Measurements from ENCODE around the gene GORASP2. TPM values are rescaled to one million over a fixed set of nuclear protein-coding genes. Genes with fewer than 3 reads are reported as not detected.

GORASP2 gene
- total RNA-seq, 1 experiment from 2014 or later = 98.1 TPM

DNA sequence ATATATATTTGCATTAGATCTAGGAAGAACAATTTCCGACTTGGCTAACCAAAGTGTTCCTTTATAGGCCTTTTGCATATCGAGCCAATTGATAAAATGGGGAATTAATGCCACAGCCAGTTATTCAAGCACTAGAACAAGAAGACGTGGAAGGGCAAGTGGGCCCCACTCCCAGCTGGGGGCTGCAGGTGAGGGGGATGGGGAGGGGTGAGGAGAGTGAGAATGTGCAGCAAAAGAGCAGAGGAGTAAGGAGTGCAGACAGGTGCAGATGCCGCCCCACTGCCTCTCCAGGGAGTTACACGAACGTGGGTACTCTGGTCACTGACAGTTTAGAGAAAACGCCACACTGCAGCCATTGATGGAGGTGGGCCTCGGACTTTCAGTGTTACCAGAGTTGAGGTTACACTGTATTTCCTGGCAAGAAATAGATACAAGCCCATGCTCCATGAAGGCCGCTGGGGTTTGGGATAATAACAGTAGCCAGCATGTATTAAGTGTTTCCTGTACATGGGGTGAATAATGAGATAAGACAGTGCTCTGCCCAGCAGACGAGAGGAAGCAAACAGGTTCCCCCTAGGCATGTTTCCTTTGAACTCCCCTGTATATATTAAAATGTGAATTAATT is 40.9 kb downstream of the GORASP2 start:
- H3K27me3 Mint-ChIP-seq (ENCODE audit: unreplicated experiment) = no peaks in the 10 kb centered on the region
- peak overlapping the region; percentile 53 for H3K27ac Mint-ChIP-seq (ENCODE audit: unreplicated experiment)
- no peak for DNase-seq
- intact Hi-C loops (cut with micrococcal nuclease; ENCODE audit: unreplicated experiment) = no loop called here
- H3K4me3 Mint-ChIP-seq (ENCODE audit: low read depth, unreplicated experiment) = no peak overlapping the region
- peaks cover 27% of the 10 kb centered on the region for H3K4me1 Mint-ChIP-seq (ENCODE audit: low read depth, unreplicated experiment)
- no TSS peak for BruUV-seq (replicated peaks)
- TF ChIP-seq, protein P1, sequence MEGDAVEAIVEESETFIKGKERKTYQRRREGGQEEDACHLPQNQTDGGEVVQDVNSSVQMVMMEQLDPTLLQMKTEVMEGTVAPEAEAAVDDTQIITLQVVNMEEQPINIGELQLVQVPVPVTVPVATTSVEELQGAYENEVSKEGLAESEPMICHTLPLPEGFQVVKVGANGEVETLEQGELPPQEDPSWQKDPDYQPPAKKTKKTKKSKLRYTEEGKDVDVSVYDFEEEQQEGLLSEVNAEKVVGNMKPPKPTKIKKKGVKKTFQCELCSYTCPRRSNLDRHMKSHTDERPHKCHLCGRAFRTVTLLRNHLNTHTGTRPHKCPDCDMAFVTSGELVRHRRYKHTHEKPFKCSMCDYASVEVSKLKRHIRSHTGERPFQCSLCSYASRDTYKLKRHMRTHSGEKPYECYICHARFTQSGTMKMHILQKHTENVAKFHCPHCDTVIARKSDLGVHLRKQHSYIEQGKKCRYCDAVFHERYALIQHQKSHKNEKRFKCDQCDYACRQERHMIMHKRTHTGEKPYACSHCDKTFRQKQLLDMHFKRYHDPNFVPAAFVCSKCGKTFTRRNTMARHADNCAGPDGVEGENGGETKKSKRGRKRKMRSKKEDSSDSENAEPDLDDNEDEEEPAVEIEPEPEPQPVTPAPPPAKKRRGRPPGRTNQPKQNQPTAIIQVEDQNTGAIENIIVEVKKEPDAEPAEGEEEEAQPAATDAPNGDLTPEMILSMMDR (IDR thresholded peaks at IDR 0.05; ENCODE audit: unreplicated experiment) = no peak
- peaks cover 77% of the 10 kb centered on the region for H3K36me3 Mint-ChIP-seq (ENCODE audit: insufficient read depth, unreplicated experiment)
- no peaks in the 10 kb centered on the region for H3K9me3 Mint-ChIP-seq (ENCODE audit: low read depth, unreplicated experiment)
- CTCF ChIA-PET = no interaction called here

DNA sequence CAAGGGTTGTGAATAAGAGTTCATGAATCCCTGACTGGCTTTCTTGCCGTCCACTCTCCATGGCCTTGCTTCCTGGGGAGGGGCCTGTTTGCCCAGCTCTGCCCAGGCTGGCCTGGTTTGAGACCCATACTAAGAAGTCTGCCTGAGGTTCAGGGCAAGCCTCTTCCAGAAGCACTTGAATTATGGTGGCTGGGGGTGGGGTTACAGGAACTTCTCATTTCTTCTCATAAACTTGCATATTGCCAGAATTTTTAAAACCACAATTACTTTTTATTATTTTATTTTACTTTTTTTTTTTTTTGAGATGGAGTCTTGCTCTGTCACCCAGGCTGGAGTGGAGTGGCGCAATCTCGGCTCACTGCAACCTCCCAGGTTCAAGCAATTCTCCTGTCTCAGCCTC is 42.0 kb downstream of the GORASP2 start:
- no peak overlapping the region for H3K4me3 Mint-ChIP-seq (ENCODE audit: low read depth, unreplicated experiment)
- DNase-seq = no peak
- intact Hi-C loops (cut with micrococcal nuclease; ENCODE audit: unreplicated experiment) = no loop called here
- no peak overlapping the region for H3K27ac Mint-ChIP-seq (ENCODE audit: unreplicated experiment)
- BruUV-seq (replicated peaks) = no TSS peak
- H3K4me1 Mint-ChIP-seq (ENCODE audit: low read depth, unreplicated experiment) = peaks cover 20% of the 10 kb centered on the region
- no peaks in the 10 kb centered on the region for H3K27me3 Mint-ChIP-seq (ENCODE audit: unreplicated experiment)
- CTCF ChIA-PET = interaction anchor here (0.7 kb wide), 1 partner anchor 464 kb away, joined by 3 read pairs; no protein-coding TSS in a partner anchor
- TF ChIP-seq, protein P1 (IDR thresholded peaks at IDR 0.05; ENCODE audit: unreplicated experiment) = no peak
- H3K36me3 Mint-ChIP-seq (ENCODE audit: insufficient read depth, unreplicated experiment) = peaks cover 70% of the 10 kb centered on the region
- no peaks in the 10 kb centered on the region for H3K9me3 Mint-ChIP-seq (ENCODE audit: low read depth, unreplicated experiment)

DNA sequence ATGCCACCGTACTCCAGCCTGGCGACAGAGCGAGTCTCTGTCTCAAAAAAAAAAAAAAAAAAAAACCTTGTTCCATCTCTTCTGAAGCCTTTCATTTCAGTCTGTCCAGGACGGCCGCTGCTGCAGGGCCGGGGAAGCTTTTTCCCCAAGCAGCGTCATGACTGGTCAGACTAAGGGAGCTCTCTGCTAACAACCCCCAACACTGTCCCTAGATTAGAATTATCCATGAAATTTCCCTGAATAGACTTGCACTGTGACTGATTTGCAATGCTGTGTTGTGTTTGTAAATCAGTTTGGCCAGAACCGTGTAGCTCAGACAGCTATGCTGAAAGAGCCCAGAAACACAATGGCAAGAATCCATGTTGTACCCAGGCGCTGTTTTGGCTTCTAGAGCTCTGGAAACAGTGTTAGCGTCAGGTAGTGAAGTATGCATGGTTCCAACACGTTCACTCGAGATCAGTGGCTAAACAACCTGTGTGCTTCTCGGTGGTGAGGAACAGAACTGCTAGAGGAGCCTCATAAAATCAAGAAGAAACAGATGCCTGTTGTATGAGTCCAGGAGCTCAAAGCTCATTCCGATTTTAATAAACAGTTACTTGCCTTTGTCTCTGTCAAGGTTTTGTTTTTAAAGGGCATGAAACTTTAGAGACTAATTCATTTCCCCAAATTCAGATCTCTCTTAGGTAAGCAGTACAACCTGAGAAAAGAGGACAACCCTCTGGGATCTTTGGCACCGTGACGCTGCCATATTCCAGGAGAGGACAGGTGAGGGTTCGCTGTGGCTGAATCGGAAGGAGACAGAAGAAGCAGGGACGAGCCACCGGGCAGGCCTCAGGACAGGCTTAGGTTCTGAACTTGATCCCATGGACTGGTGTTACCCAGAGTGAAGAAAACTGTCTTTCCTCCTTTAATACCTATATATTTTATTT is 43.5 kb downstream of the GORASP2 start:
- TF ChIP-seq, protein P1 (IDR thresholded peaks at IDR 0.05; ENCODE audit: unreplicated experiment) = no peak
- Mint-ChIP-seq H3K9me3 (ENCODE audit: low read depth, unreplicated experiment) (no peaks in the 10 kb centered on the region), H3K27ac (ENCODE audit: unreplicated experiment) (peak overlapping the region; percentile 70), H3K4me3 (ENCODE audit: low read depth, unreplicated experiment) (peak overlapping the region; percentile 65), H3K36me3 (ENCODE audit: insufficient read depth, unreplicated experiment) (peaks cover 60% of the 10 kb centered on the region), H3K4me1 (ENCODE audit: low read depth, unreplicated experiment) (peaks cover 18% of the 10 kb centered on the region), H3K27me3 (ENCODE audit: unreplicated experiment) (no peaks in the 10 kb centered on the region)
- CTCF ChIA-PET = interaction anchor here (0.6 to 2.4 kb wide), 7 partner anchors 24 to 1058 kb away, joined by 3 to 7 read pairs (median 3); partner anchors contain the start of genes DCAF17 and METTL8
- intact Hi-C loops (cut with micrococcal nuclease; ENCODE audit: unreplicated experiment) = loop anchor here (1.0 to 2.0 kb wide), 2 partner anchors 186 to 444 kb away; no protein-coding TSS in a partner anchor
- DNase-seq = no peak
- BruUV-seq (replicated peaks) = no TSS peak

DNA sequence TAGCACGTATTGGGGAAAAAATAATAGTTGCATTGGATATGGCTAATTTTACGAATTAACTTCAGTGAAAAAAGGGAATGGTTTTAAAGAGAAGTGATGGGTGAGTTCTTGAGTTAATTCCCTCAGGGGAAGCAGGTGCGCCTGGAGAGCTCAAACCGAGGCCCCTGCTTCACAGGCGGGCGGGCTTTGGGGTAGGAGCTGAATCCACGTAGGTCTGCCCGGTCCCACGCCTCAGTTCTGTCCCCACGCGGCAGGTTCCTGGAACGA is 44.1 kb downstream of the GORASP2 start:
- TF ChIP-seq, protein P1 (IDR thresholded peaks at IDR 0.05; ENCODE audit: unreplicated experiment) = no peak
- H3K27ac Mint-ChIP-seq (ENCODE audit: unreplicated experiment) = peak overlapping the region; percentile 70
- CTCF ChIA-PET = interaction anchor here (1.0 to 2.4 kb wide), 5 partner anchors 25 to 461 kb away, joined by 3 to 7 read pairs (median 3); partner anchors contain the start of genes DCAF17 and METTL8
- DNase-seq = no peak
- no peaks in the 10 kb centered on the region for H3K27me3 Mint-ChIP-seq (ENCODE audit: unreplicated experiment)
- H3K36me3 Mint-ChIP-seq (ENCODE audit: insufficient read depth, unreplicated experiment) = peaks cover 54% of the 10 kb centered on the region
- BruUV-seq (replicated peaks) = no TSS peak
- intact Hi-C loops (cut with micrococcal nuclease; ENCODE audit: unreplicated experiment) = loop anchor here (1.0 to 2.0 kb wide), 2 partner anchors 186 to 443 kb away; no protein-coding TSS in a partner anchor
- H3K9me3 Mint-ChIP-seq (ENCODE audit: low read depth, unreplicated experiment) = no peaks in the 10 kb centered on the region
- peaks cover 18% of the 10 kb centered on the region for H3K4me1 Mint-ChIP-seq (ENCODE audit: low read depth, unreplicated experiment)
- peak overlapping the region; percentile 65 for H3K4me3 Mint-ChIP-seq (ENCODE audit: low read depth, unreplicated experiment)
